ENCODE results near the gene MT1H. TPM values are rescaled to one million over a fixed set of nuclear protein-coding genes. Genes with fewer than 3 reads are reported as not detected.

The MT1H gene
- polyA plus RNA-seq, 1 donor (not counting 4 experiments of a cell fraction or from before 2014, with no cell fraction given): 0.79 TPM

DNA sequence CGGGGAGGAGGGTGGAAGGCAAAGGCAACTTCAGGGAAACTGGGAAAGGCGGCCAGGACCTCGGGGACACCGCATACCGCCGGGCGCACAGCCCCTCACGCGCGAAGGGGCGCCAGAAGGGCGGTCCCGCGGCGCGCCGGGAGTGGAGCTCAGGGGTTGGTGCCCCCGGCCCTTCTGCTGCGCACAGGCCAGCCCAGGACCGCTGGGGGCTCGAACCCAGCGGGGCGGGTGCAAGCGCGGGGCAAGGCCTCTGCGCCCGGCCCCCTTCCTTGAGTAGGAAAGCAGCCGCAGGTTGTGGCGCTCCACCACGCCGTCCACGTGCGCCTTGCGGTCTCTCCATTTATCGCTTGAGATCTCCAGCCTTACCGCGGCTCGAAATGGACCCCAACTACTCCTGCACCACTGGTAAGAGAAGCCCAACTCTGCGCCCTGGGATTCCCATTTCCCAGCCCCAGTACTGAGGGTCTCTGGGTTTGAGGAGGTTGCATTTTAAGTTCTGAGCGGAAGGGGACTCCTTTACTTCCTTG lies 34.1 kb upstream of the MT1H start:
- DNase-seq (ENCODE audit: low read depth, low spot score) (no peak), FAIRE-seq (no peak)
- H2AFZ ChIP-seq (ENCODE audit: control insufficient read depth, low read length): no peak overlapping the region
- H4K20me1 ChIP-seq (ENCODE audit: control insufficient read depth, extremely low read depth, insufficient read depth, low read length): no peaks in the 10 kb centered on the region
- TF ChIP-seq, protein P1, sequence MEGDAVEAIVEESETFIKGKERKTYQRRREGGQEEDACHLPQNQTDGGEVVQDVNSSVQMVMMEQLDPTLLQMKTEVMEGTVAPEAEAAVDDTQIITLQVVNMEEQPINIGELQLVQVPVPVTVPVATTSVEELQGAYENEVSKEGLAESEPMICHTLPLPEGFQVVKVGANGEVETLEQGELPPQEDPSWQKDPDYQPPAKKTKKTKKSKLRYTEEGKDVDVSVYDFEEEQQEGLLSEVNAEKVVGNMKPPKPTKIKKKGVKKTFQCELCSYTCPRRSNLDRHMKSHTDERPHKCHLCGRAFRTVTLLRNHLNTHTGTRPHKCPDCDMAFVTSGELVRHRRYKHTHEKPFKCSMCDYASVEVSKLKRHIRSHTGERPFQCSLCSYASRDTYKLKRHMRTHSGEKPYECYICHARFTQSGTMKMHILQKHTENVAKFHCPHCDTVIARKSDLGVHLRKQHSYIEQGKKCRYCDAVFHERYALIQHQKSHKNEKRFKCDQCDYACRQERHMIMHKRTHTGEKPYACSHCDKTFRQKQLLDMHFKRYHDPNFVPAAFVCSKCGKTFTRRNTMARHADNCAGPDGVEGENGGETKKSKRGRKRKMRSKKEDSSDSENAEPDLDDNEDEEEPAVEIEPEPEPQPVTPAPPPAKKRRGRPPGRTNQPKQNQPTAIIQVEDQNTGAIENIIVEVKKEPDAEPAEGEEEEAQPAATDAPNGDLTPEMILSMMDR (optimal IDR thresholded peaks at IDR 0.05 in 1 of 3, IDR thresholded peaks at IDR 0.05 in 1 of 3, conservative IDR thresholded peaks at IDR 0.05 in 1 of 3; ENCODE audit: extremely low read depth in 1 of 3, insufficient read depth in 2 of 3, low read length in 3 of 3): no peak
- TF ChIP-seq EZH2 (IDR thresholded peaks at IDR 0.05; ENCODE audit: low read length): no peak
- dilution Hi-C loops (cut with MboI; ENCODE audit: extremely low pct_ligation_motif_present, low sequenced_read_pairs): no loop called here
- H3K4me2 ChIP-seq (ENCODE audit: control insufficient read depth, extremely low read depth, insufficient read depth, low read depth, low read length): no peak overlapping the region
- no peaks in the 10 kb centered on the region for H3K9me3 ChIP-seq (ENCODE audit: control insufficient read depth, low read depth, low read length)
- no peak overlapping the region for H3K9ac ChIP-seq (ENCODE audit: control insufficient read depth, extremely low read depth, insufficient read depth, low read length)
- peaks cover 60% of the 10 kb centered on the region for H3K27me3 ChIP-seq (ENCODE audit: control insufficient read depth, extremely low read depth, insufficient read depth, low read length)
- H3K27ac ChIP-seq (ENCODE audit: control insufficient read depth, insufficient read depth, low read length): no peak overlapping the region
- no peaks in the 10 kb centered on the region for H3K9me1 ChIP-seq (ENCODE audit: control insufficient read depth, extremely low read depth, insufficient read depth, low read length)
- H3K36me3 ChIP-seq (ENCODE audit: control insufficient read depth in 2 of 2, extremely low read depth in 1 of 2, insufficient read depth in 2 of 2, low read length in 2 of 2): no peaks in the 10 kb centered on the region
- no peak overlapping the region for H3K4me3 ChIP-seq (ENCODE audit: control insufficient read depth in 2 of 3, extremely low read depth in 1 of 3, insufficient read depth in 2 of 3, low read depth in 1 of 3, low read length in 3 of 3)
- H3K79me2 ChIP-seq (ENCODE audit: control insufficient read depth, insufficient read depth, low read length): no peaks in the 10 kb centered on the region
- H3K4me1 ChIP-seq (ENCODE audit: control insufficient read depth, extremely low read depth, insufficient read depth, low read length): peaks cover 4% of the 10 kb centered on the region

DNA sequence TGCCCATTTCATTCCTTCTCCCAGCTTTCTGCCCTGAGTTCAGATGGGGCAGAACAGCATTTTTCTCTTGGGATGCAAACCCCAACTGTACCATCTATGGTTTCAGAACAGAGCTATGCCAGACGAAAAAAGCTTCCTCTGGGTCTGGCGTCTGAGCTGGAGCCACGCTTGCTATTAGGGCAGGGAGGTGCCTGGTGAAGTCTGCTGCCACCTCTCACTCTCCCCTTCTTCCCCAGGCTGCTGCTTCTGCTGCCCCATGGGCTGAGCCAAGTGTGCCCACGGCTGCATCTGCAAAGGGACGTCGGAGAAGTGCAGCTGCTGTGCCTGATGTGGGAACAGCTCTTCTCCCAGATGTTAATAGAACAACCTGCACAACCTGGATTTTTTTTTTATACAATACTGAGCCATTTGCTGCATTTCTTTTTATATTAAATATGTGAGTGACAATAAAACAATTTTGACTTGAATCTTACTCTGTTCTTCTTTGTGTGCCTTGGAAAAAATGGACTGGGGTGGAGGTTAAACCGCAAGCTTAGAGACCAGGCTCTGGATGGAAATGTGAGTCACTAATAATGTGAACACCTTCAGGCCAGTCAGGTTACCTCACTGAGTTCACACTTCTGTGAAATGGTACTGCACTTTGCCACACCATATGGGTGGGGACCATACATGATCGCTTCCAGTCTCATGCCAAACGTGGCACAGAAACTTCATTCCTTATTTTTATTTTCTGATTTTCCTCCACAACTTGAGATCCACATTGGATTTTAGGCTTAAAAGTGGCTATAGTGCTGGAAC lies 32.8 kb upstream of the MT1H start:
- no peak for TF ChIP-seq EZH2 (IDR thresholded peaks at IDR 0.05; ENCODE audit: low read length)
- TF ChIP-seq, protein P1 (optimal IDR thresholded peaks at IDR 0.05 in 1 of 3, IDR thresholded peaks at IDR 0.05 in 1 of 3, conservative IDR thresholded peaks at IDR 0.05 in 1 of 3; ENCODE audit: extremely low read depth in 1 of 3, insufficient read depth in 2 of 3, low read length in 3 of 3): no peak
- dilution Hi-C loops (cut with MboI; ENCODE audit: extremely low pct_ligation_motif_present, low sequenced_read_pairs): no loop called here
- FAIRE-seq: no peak

More for the DNA sequence above, 32.8 kb upstream of the MT1H start:
- Histone ChIP-seq H3K27ac (ENCODE audit: control insufficient read depth, insufficient read depth, low read length) (no peak overlapping the region), H3K9me1 (ENCODE audit: control insufficient read depth, extremely low read depth, insufficient read depth, low read length) (no peaks in the 10 kb centered on the region), H3K9ac (ENCODE audit: control insufficient read depth, extremely low read depth, insufficient read depth, low read length) (no peak overlapping the region), H3K4me3 (ENCODE audit: control insufficient read depth in 2 of 3, extremely low read depth in 1 of 3, insufficient read depth in 2 of 3, low read depth in 1 of 3, low read length in 3 of 3) (no peak overlapping the region), H3K4me1 (ENCODE audit: control insufficient read depth, extremely low read depth, insufficient read depth, low read length) (peaks cover 4% of the 10 kb centered on the region), H3K27me3 (ENCODE audit: control insufficient read depth, extremely low read depth, insufficient read depth, low read length) (peaks cover 59% of the 10 kb centered on the region), H2AFZ (ENCODE audit: control insufficient read depth, low read length) (no peak overlapping the region), H4K20me1 (ENCODE audit: control insufficient read depth, extremely low read depth, insufficient read depth, low read length) (no peaks in the 10 kb centered on the region), H3K9me3 (ENCODE audit: control insufficient read depth, low read depth, low read length) (no peaks in the 10 kb centered on the region), H3K79me2 (ENCODE audit: control insufficient read depth, insufficient read depth, low read length) (no peaks in the 10 kb centered on the region), H3K4me2 (ENCODE audit: control insufficient read depth, extremely low read depth, insufficient read depth, low read depth, low read length) (no peak overlapping the region), H3K36me3 (ENCODE audit: control insufficient read depth in 2 of 2, extremely low read depth in 1 of 2, insufficient read depth in 2 of 2, low read length in 2 of 2) (no peaks in the 10 kb centered on the region)
- DNase-seq (ENCODE audit: low read depth, low spot score): no peak
